Tibial nerve (tissue), 4 donors: ENCODE data around the gene SYNGR3. TPM values are rescaled to one million over a fixed set of nuclear protein-coding genes. Genes with fewer than 3 reads are reported as not detected.

Experiments used
- DNase-seq, 2 donors: peaks; one replicate each; pipeline ENCODE4 v3.0.0-alpha.2; 2019; ENCODE audit warnings: low spot score in 2 of 2
- H3K27ac ChIP-seq, 4 donors: fragments of 200-600 bp; sonication (generic) in 3 of 4; one replicate each; pipeline ENCODE4 v1.5.1; 2017 to 2019; ENCODE audit warnings: mild to moderate bottlenecking in 1 of 4
- H3K27me3 ChIP-seq, 2 donors: fragments of 200-600 bp; sonication (generic) in 1 of 2; one replicate each; pipeline versions ENCODE4 v1.5.1 to v1.6.0; 2017 to 2019
- H3K36me3 ChIP-seq, 3 donors: fragments of 200-600 bp; sonication (generic); one replicate each; pipeline ENCODE4 v1.5.1; 2018 to 2019
- H3K4me1 ChIP-seq, 4 donors: fragments of 200-600 bp; sonication (generic) in 3 of 4; one replicate each; pipeline ENCODE4 v1.5.1; 2017 to 2019
- H3K4me3 ChIP-seq, 4 donors: fragments of 200-600 bp; sonication (generic) in 3 of 4; one replicate each; pipeline ENCODE4 v1.5.1; 2017 to 2019; ENCODE audit warnings: mild to moderate bottlenecking in 1 of 4, moderate library complexity in 1 of 4
- H3K9me3 ChIP-seq, 4 donors: fragments of 200-600 bp; sonication (generic) in 3 of 4; one replicate each; pipeline ENCODE4 v1.5.1; 2017 to 2019
- CTCF ChIP-seq, 5 experiments: fragments of 200-600 bp in 3 of 5; fragments of 450-650 bp in 2 of 5; sonication (generic) in 3 of 5; IDR thresholded peaks; one replicate each; pipeline ENCODE4 v1.5.1; 2016 to 2019; ENCODE audit warnings: antibody characterized with exemption in 5 of 5, mild to moderate bottlenecking in 3 of 5, moderate library complexity in 2 of 5
- EP300 ChIP-seq, 2 donors: sonication (generic); formaldehyde crosslinking; IDR thresholded peaks; one replicate each; pipeline ENCODE4 v1.6.1; 2017; ENCODE audit warnings: antibody characterized with exemption in 2 of 2, mild to moderate bottlenecking in 1 of 2
- POLR2A ChIP-seq, 2 donors: fragments of 450-650 bp; IDR thresholded peaks; one replicate each; pipeline ENCODE4 v1.6.1; 2017; ENCODE audit warnings: antibody characterized with exemption in 2 of 2, mild to moderate bottlenecking in 2 of 2, moderate library complexity in 2 of 2
- WGBS, 2 donors: methylation state at CpG; one replicate each; pipeline ENCODE4 v1.1.5; 2018; 5-methylcytosine and 5-hydroxymethylcytosine counted together
- total RNA-seq, 4 donors: library from RNA; depleted of rRNA; stranded (reverse); fragments of >200 nt; gene quantifications; one replicate each; pipeline ENCODE4 v1.1.0, GENCODE V29; 2016

The SYNGR3 gene
- total RNA-seq, 4 donors from 2014 or later = 3.9 TPM; not detected in 3

GRCh38 chr16:1963806-1964505, 25.8 kb upstream of the SYNGR3 start:
- peaks cover 0 to 51% (median 34%) of the 10 kb centered on the region in 4 donors for H3K4me1 ChIP-seq
- TF ChIP-seq POLR2A (IDR thresholded peaks at IDR 0.05) (no peak), CTCF (IDR thresholded peaks at IDR 0.05) (peak in 1 of 5 experiments; percentile 16)
- WGBS, 2 donors = 10 to 13% methylated on average over 28 to 43 of the region's 44 CpGs
- no peaks in the 10 kb centered on the region for H3K27me3 ChIP-seq
- H3K9me3 ChIP-seq = no peaks in the 10 kb centered on the region
- H3K4me3 ChIP-seq = peak overlapping the region; percentile 34 to 87 (median 74)
- peak overlapping the region; percentile 77 to 96 (median 86) for H3K27ac ChIP-seq
- no peak for DNase-seq
- H3K36me3 ChIP-seq = peaks cover 7 to 26% (median 16%) of the 10 kb centered on the region in 3 donors

GRCh38 chr16:1964506-1965395, 25.0 kb upstream of the SYNGR3 start, which contains the start of gene RPS2:
TSS of gene RPS2 (minus strand) at chr16:1964826. CDS start at chr16:1964625, 201 bp downstream.
- peaks cover 0 to 47% (median 33%) of the 10 kb centered on the region in 4 donors for H3K4me1 ChIP-seq
- H3K36me3 ChIP-seq = peaks cover 7 to 26% (median 16%) of the 10 kb centered on the region in 3 donors
- peak within 1 kb of the TSS; percentile 78 to 99 (median 94) for H3K27ac ChIP-seq
- peak within 1 kb of the TSS; percentile 74 to 93 (median 81) for H3K4me3 ChIP-seq
- peak; percentile 98 to 99 for DNase-seq
- no peaks in the 10 kb centered on the region for H3K9me3 ChIP-seq
- H3K27me3 ChIP-seq = no peaks in the 10 kb centered on the region
- WGBS, 2 donors = 0% methylated on average over 4 to 46 of the region's 97 CpGs
- TF ChIP-seq CTCF (IDR thresholded peaks at IDR 0.05) (peak in 2 of 5 experiments; percentile 33 to 55), POLR2A (IDR thresholded peaks at IDR 0.05) (peak; percentile 85 to 95), EP300 (IDR thresholded peaks at IDR 0.05) (peak; percentile 80 to 100)

- Histone ChIP-seq H3K27me3 (no peaks in the 10 kb centered on the region), H3K27ac (peak overlapping the region; percentile 78 to 99 (median 94)), H3K4me3 (peak overlapping the region; percentile 74 to 93 (median 81)), H3K9me3 (no peaks in the 10 kb centered on the region), H3K4me1 (peaks cover 0 to 41% (median 28%) of the 10 kb centered on the region in 4 donors), H3K36me3 (peaks cover 7 to 26% (median 16%) of the 10 kb centered on the region in 3 donors)
- TF ChIP-seq CTCF (IDR thresholded peaks at IDR 0.05) (no peak), EP300 (IDR thresholded peaks at IDR 0.05) (no peak), POLR2A (IDR thresholded peaks at IDR 0.05) (no peak)
- no peak for DNase-seq
- whole genome bisulfite sequencing, 2 donors = 22 to 25% methylated on average over 23 to 24 of the region's 24 CpGs
Observed at GRCh38 chr16:1965396-1966001, 24.3 kb upstream of the SYNGR3 start.

GRCh38 chr16:1966460-1966859, 23.3 kb upstream of the SYNGR3 start, which contains the start of gene RNF151:
TSS of gene RNF151 (plus strand) at chr16:1966856. CDS start at chr16:1966882, 26 bp downstream.
- Histone ChIP-seq H3K9me3 (no peaks in the 10 kb centered on the region), H3K36me3 (peaks cover 4 to 18% (median 15%) of the 10 kb centered on the region in 3 donors), H3K4me1 (peaks cover 0 to 40% (median 28%) of the 10 kb centered on the region in 4 donors), H3K27me3 (no peaks in the 10 kb centered on the region), H3K27ac (peak within 1 kb of the TSS; percentile 78 to 99 (median 94)), H3K4me3 (peak within 1 kb of the TSS; percentile 74 to 93 (median 81))
- no peak for TF ChIP-seq CTCF (IDR thresholded peaks at IDR 0.05)
- WGBS, 2 donors = 91 to 96% methylated on average over 6 of the region's 6 CpGs
- no peak for DNase-seq
